ENCODE data around the gene MYO16. TPM values are rescaled to one million over a fixed set of nuclear protein-coding genes. Genes with fewer than 3 reads are reported as not detected.

MYO16 gene
- total RNA-seq, 1 experiment from 2014 or later, result not detected

DNA sequence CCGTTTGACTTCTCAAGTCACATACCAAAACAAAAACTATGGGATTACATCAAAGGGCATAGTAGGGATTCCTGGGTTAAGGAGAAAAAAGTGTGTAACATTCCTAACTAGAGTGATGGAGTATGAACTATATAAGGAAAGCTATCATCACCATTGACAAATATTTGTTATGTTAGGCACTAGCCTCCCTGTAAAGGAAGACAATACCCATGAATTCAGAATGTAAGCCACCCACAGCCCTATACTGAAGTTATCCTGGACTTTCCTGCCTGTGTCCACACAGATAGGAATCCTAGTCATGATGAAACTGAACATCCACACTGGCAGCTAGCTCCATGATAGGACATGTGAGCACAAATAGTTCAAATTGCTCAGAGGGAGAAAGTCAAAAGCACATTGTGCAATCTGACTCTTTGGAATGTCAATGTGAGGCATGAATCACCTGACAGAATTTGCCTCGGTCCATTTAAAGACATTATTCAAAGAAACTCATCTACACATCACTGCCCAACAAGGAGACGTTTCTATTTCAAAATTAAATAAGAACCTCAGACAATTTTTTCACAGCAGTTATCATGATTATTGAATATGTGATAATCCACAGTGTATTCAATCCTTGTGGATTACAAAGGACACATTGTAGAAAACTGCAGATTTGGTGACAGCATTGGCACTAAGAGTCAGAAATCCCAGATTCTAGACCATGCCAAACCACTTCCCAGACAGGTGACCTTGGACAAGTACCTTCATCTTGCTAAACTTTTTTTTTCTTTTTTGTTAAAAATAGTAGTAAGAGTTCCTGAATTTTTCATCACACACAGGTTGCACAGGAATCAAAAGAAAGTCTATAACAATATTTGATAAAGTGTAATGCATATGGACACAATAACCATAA lies 627.7 kb downstream of the MYO16 start:
- H2BK12ac ChIP-seq (ENCODE audit: insufficient read length, low read depth, low read length), result no peak overlapping the region
- DNase-seq, result no peak
- H4K5ac ChIP-seq (ENCODE audit: insufficient read length, low read depth, low read length), result no peak overlapping the region
- peaks cover 10 to 14% of the 10 kb centered on the region in 2 experiments for H3K4me1 Mint-ChIP-seq
- H3K27ac Mint-ChIP-seq, result no peak overlapping the region; a peak in 1 of 7 replicates
- H3K9me3 Mint-ChIP-seq, result peaks cover 10 to 16% of the 10 kb centered on the region in 2 experiments
- no peaks in the 10 kb centered on the region for H3K9me3 ChIP-seq (ENCODE audit: control insufficient read depth, low read depth, low read length)
- no peaks in the 10 kb centered on the region for H3K79me2 ChIP-seq (ENCODE audit: insufficient read depth, low read length)
- no peak overlapping the region for H2BK20ac ChIP-seq (ENCODE audit: low read depth, low read length, poor library complexity, severe bottlenecking)
- no peaks in the 10 kb centered on the region for H3K23me2 ChIP-seq (ENCODE audit: insufficient read length, low read depth, low read length, poor library complexity, severe bottlenecking)
- no peak overlapping the region for H2BK120ac ChIP-seq (ENCODE audit: low read depth, low read length, poor library complexity, severe bottlenecking)
- no peak overlapping the region for H3K18ac ChIP-seq (ENCODE audit: insufficient read length, low read depth, low read length)
- no peak overlapping the region for H2AK5ac ChIP-seq (ENCODE audit: insufficient read length, low read length)
- no peak overlapping the region for H4K91ac ChIP-seq (ENCODE audit: insufficient read length, low read depth, low read length)
- no peaks in the 10 kb centered on the region for H3K27me3 ChIP-seq (ENCODE audit: insufficient read depth, low read length)
- no peaks in the 10 kb centered on the region for H3K79me1 ChIP-seq (ENCODE audit: insufficient read depth, low read depth, low read length, poor library complexity, severe bottlenecking)
- no peak overlapping the region for H3K27ac ChIP-seq (ENCODE audit: insufficient read length, low read depth, low read length)
- no peak overlapping the region for H2BK15ac ChIP-seq (ENCODE audit: low read depth, low read length)
- WGBS (ENCODE audit: extremely low coverage, insufficient read length, low lambda C conversion rate), result no CpG with 5 or more reads among the region's 3 CpGs
- peaks cover 0 to 8% (median 1%) of the 10 kb centered on the region in 3 experiments; a peak in 4 of 7 replicates for H3K36me3 Mint-ChIP-seq (ENCODE audit: insufficient read depth in 1 of 3, low read depth in 3 of 3)
- H2AFZ ChIP-seq (ENCODE audit: low read length), result no peak overlapping the region
- H3K4ac ChIP-seq (ENCODE audit: low read depth, low read length), result no peak overlapping the region
- H3K14ac ChIP-seq (ENCODE audit: insufficient read depth, low read length), result no peak overlapping the region
- no peak overlapping the region for H3K4me2 ChIP-seq (ENCODE audit: insufficient read depth, insufficient read length, low read length)
- H4K20me1 ChIP-seq (ENCODE audit: control insufficient read depth, insufficient read depth, insufficient read length), result no peaks in the 10 kb centered on the region
- no peak overlapping the region for H3T11ph ChIP-seq (ENCODE audit: low read length)
- H3K4me1 ChIP-seq (ENCODE audit: insufficient read depth, low read length), result peaks cover 3% of the 10 kb centered on the region; the same call in 1 of the 2 replicates
- no peak overlapping the region for H4K8ac ChIP-seq (replicated peaks; ENCODE audit: insufficient read length, low read depth, low read length)
- H3K56ac ChIP-seq (ENCODE audit: insufficient read length, low read depth, low read length), result no peak overlapping the region
- no peaks in the 10 kb centered on the region for H3K27me3 Mint-ChIP-seq (ENCODE audit: low read depth)
- TF ChIP-seq, protein P1, sequence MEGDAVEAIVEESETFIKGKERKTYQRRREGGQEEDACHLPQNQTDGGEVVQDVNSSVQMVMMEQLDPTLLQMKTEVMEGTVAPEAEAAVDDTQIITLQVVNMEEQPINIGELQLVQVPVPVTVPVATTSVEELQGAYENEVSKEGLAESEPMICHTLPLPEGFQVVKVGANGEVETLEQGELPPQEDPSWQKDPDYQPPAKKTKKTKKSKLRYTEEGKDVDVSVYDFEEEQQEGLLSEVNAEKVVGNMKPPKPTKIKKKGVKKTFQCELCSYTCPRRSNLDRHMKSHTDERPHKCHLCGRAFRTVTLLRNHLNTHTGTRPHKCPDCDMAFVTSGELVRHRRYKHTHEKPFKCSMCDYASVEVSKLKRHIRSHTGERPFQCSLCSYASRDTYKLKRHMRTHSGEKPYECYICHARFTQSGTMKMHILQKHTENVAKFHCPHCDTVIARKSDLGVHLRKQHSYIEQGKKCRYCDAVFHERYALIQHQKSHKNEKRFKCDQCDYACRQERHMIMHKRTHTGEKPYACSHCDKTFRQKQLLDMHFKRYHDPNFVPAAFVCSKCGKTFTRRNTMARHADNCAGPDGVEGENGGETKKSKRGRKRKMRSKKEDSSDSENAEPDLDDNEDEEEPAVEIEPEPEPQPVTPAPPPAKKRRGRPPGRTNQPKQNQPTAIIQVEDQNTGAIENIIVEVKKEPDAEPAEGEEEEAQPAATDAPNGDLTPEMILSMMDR (conservative IDR thresholded peaks at IDR 0.05), result no peak
- no peak overlapping the region for H2BK5ac ChIP-seq (ENCODE audit: insufficient read length, low read length)
- no peak overlapping the region for H3K9ac ChIP-seq (ENCODE audit: extremely low read depth, insufficient read length, low read length)
- no peak overlapping the region for H3K23ac ChIP-seq (ENCODE audit: insufficient read length, low read depth, low read length)
- no peak overlapping the region for H3K4me3 Mint-ChIP-seq
